Karpas-422 (cell line): ENCODE data around the gene LBX2. TPM values are rescaled to one million over a fixed set of nuclear protein-coding genes. Genes with fewer than 3 reads are reported as not detected.

ENCODE experiments used
- DNase-seq: peaks from one replicate; pipeline ENCODE4 v3.0.0-alpha.2; 2015
- H2AFZ ChIP-seq: fragments of 200-600 bp; sonication (generic); 2 replicates; pipeline ENCODE4 v1.6.1; 2014; ENCODE audit warnings: antibody characterized with exemption, low read length, mixed read lengths
- H3K27ac ChIP-seq: fragments of 200-600 bp; sonication (generic); 2 replicates; pipeline ENCODE4 v1.5.1; 2014; ENCODE audit warnings: mild to moderate bottlenecking, low read length, moderate library complexity
- H3K27me3 ChIP-seq: fragments of 200-600 bp; sonication (generic); 2 replicates; pipeline ENCODE4 v1.6.1; 2014; ENCODE audit warnings: low read length, mixed read lengths
- H3K36me3 ChIP-seq: fragments of 200-600 bp; sonication (generic); 2 replicates; pipeline ENCODE4 v1.6.1; 2014; ENCODE audit warnings: low read length, mixed read lengths; ENCODE audit not compliant: insufficient read depth
- H3K4me1 ChIP-seq: fragments of 200-600 bp; sonication (generic); 2 replicates; pipeline ENCODE4 v1.6.1; 2014; ENCODE audit warnings: mild to moderate bottlenecking, low read length, mixed read lengths
- H3K4me2 ChIP-seq: fragments of 200-600 bp; sonication (generic); 2 replicates; pipeline ENCODE4 v1.6.1; 2014; ENCODE audit warnings: low read length, low read depth, mild to moderate bottlenecking; ENCODE audit not compliant: poor library complexity, severe bottlenecking
- H3K4me3 ChIP-seq: fragments of 200-600 bp; sonication (generic); 2 replicates; pipeline ENCODE4 v1.5.1; 2014; ENCODE audit warnings: mild to moderate bottlenecking, antibody characterized with exemption, low read length, mixed read lengths
- H3K79me2 ChIP-seq: fragments of 200-600 bp; sonication (generic); 2 replicates; pipeline ENCODE4 v1.6.1; 2014; ENCODE audit warnings: mild to moderate bottlenecking, low read length, mixed read lengths
- H3K9ac ChIP-seq: fragments of 200-600 bp; sonication (generic); 2 replicates; pipeline ENCODE4 v1.6.0; 2014; ENCODE audit warnings: low read length
- H3K9me2 ChIP-seq: fragments of 200-600 bp; sonication (generic), shearing (Covaris generic); replicated peaks from 2 replicates; pipeline ENCODE4 v1.6.0; 2014; ENCODE audit warnings: mild to moderate bottlenecking, low read length, moderate library complexity; ENCODE audit not compliant: insufficient read depth
- H3K9me3 ChIP-seq: fragments of 300-700, 200-600 bp; sonication (generic); 2 replicates; pipeline ENCODE4 v1.6.1; 2014; ENCODE audit warnings: low read length, mixed read lengths
- H4K20me1 ChIP-seq: fragments of 200-600 bp; sonication (generic); 2 replicates; pipeline ENCODE4 v1.6.1; 2014; ENCODE audit warnings: mild to moderate bottlenecking, antibody characterized with exemption, low read length, low read depth; ENCODE audit not compliant: insufficient read depth
- total RNA-seq: library from RNA; depleted of rRNA; stranded (reverse); fragments of >200 nt; shearing (Covaris generic); gene quantifications from 2 replicates; pipeline ENCODE4 v1.2.3, GENCODE V29; 2014; ENCODE audit warnings: low replicate concordance

LBX2 gene
- total RNA-seq, 1 experiment from 2014 or later: 7.2 TPM

- no peak for DNase-seq
- H2AFZ ChIP-seq: no peak overlapping the region
Measured at GRCh38 chr2:74497777-74498499, 1.5 kb downstream of the LBX2 start.

DNA sequence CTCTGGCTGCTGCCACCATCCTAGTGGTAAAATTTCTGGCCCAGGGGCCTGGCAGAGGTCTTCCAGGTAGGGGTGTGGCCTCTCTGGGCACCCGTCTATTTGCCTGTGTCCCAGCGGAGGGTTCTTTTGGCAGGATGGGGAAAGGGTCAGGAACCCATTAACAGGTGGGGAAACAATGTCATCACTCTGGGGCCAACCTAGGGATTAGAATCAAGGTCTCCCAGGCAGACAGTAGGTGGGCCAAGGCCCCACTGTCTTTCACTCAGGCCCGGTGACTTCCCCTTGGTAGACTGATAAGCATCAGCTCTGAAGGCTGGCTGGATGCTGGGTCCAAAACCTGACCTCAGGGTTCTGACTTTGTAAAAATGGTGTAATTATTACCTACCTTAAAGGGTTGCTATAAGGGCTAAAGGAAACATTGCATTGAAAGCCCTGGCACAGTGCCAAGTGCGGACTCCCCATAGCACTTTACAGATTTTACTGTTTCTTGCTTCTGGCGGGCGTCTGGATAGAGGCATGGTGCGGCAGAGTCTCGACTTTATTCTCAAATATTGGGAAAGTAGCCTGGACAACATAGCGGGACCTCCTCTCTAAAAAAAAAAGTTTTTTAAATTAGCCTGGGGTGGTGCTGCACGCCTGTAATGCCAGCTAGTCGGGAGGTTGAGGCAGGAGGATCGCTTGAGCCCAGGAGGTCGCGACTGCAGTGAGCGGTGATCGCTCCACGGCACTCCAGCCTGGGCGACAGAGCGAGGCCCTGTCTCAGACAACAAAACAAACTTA, 2.2 kb downstream of the LBX2 start:
- Histone ChIP-seq H3K27ac (no peak overlapping the region), H2AFZ (no peak overlapping the region), H3K4me1 (peaks cover 12% of the 10 kb centered on the region), H3K9me2 (no peaks in the 10 kb centered on the region), H4K20me1 (no peaks in the 10 kb centered on the region), H3K9ac (no peak overlapping the region), H3K36me3 (peaks cover 12% of the 10 kb centered on the region; the same call in 1 of the 2 replicates), H3K4me2 (no peak overlapping the region), H3K9me3 (no peaks in the 10 kb centered on the region), H3K27me3 (no peaks in the 10 kb centered on the region), H3K79me2 (peaks cover 5% of the 10 kb centered on the region), H3K4me3 (no peak overlapping the region)
- DNase-seq: no peak

More at GRCh38 chr2:74497777-74498499, 1.5 kb downstream of the LBX2 start:
- peaks cover 19% of the 10 kb centered on the region for H3K4me1 ChIP-seq
- H3K79me2 ChIP-seq: peaks cover 11% of the 10 kb centered on the region
- no peaks in the 10 kb centered on the region for H4K20me1 ChIP-seq
- peaks cover 11% of the 10 kb centered on the region; the same call in 1 of the 2 replicates for H3K36me3 ChIP-seq
- no peak overlapping the region for H3K4me3 ChIP-seq
- no peaks in the 10 kb centered on the region for H3K9me3 ChIP-seq
- no peak overlapping the region for H3K9ac ChIP-seq
- no peaks in the 10 kb centered on the region for H3K27me3 ChIP-seq
- H3K9me2 ChIP-seq: no peaks in the 10 kb centered on the region
- H3K4me2 ChIP-seq: no peak overlapping the region
- no peak overlapping the region for H3K27ac ChIP-seq

DNA sequence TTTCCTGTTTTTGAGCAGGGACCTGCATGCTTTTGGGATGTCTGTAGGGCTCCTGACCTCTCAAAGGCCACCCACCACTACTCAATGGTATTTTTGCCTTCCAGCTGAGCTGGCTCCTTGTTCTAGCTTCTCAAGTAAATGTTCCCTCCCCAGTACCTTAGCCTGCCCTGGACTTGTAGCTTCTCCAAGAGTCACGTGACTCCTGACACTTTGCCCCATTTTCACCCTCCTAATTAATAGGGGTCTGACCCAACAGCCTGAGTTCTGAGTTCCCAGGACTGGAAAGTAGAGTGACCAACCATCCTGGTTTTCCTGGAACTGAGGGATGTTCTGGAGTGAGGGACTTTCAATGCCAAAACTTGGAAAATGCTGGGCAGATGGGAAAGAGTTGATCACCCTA, 4.0 kb downstream of the LBX2 start:
- no peak overlapping the region for H3K9ac ChIP-seq
- H3K9me3 ChIP-seq: no peaks in the 10 kb centered on the region
- H3K36me3 ChIP-seq: peaks cover 22% of the 10 kb centered on the region; the same call in 1 of the 2 replicates
- no peaks in the 10 kb centered on the region for H3K79me2 ChIP-seq
- no peaks in the 10 kb centered on the region for H3K9me2 ChIP-seq
- no peaks in the 10 kb centered on the region for H3K27me3 ChIP-seq
- no peak overlapping the region for H2AFZ ChIP-seq
- H3K27ac ChIP-seq: no peak overlapping the region
- no peak overlapping the region for H3K4me3 ChIP-seq
- no peak overlapping the region for H3K4me2 ChIP-seq
- no peaks in the 10 kb centered on the region for H4K20me1 ChIP-seq
- no peaks in the 10 kb centered on the region for H3K4me1 ChIP-seq
- DNase-seq: no peak

GRCh38 chr2:74493546-74493945, 5.9 kb downstream of the LBX2 start:
- Histone ChIP-seq H3K9me2 (no peaks in the 10 kb centered on the region), H3K4me2 (no peak overlapping the region), H3K9me3 (no peaks in the 10 kb centered on the region), H3K4me3 (no peak overlapping the region), H3K79me2 (no peaks in the 10 kb centered on the region), H3K9ac (no peak overlapping the region), H3K27ac (no peak overlapping the region), H3K27me3 (no peaks in the 10 kb centered on the region), H3K36me3 (peaks cover 22% of the 10 kb centered on the region; the same call in 1 of the 2 replicates), H3K4me1 (no peaks in the 10 kb centered on the region), H2AFZ (no peak overlapping the region), H4K20me1 (no peaks in the 10 kb centered on the region)
- no peak for DNase-seq

DNA sequence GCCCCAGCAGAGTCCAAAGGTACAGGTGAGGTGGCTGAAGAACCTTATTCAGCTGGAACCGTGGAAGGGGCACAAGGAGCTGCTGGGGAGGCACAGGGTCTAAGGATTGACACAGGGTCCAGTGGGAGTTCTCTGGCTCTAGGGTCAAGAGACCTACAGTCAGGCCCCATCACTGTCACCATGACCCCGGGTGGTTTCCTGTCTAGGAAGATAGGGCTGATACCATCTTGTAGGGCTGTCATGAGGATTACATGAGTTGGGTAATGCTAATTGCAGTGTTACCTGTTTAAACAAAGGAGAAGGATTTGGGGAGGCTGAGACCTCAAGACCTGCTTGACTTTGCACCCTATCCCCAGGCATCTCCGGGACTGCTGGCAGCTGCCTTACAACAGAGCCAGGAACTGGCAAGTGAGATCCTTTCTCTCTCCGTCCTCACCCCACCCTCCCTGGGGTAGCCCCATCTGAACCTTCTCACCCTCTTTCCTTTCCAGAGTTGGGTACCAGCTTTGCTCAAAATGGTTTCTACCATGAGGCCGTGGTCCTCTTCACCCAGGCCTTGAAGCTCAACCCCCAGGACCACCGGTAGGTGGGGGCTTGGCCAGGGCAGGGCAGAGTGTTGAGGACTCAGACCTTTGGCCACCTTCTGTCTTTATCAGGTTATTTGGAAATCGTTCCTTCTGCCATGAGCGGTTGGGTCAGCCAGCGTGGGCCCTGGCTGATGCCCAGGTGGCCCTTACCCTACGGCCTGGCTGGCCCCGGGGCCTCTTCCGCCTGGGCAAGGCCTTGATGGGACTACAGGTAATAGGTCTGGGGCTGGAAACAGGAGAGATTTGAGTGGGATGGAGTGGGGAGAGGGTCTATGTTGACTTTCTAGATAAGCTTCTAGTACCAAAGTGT, 7.5 kb downstream of the LBX2 start:
- H3K79me2 ChIP-seq: peaks cover 4% of the 10 kb centered on the region; the same call in 1 of the 2 replicates
- no peak overlapping the region for H3K4me2 ChIP-seq
- no peaks in the 10 kb centered on the region for H3K9me3 ChIP-seq
- H3K9ac ChIP-seq: no peak overlapping the region
- DNase-seq: no peak
- no peaks in the 10 kb centered on the region for H3K27me3 ChIP-seq
- no peak overlapping the region for H3K4me3 ChIP-seq
- no peak overlapping the region for H3K27ac ChIP-seq
- no peak overlapping the region for H2AFZ ChIP-seq
- H3K36me3 ChIP-seq: peaks cover 25% of the 10 kb centered on the region; the same call in 1 of the 2 replicates
- no peaks in the 10 kb centered on the region for H3K9me2 ChIP-seq
- no peaks in the 10 kb centered on the region for H3K4me1 ChIP-seq
- H4K20me1 ChIP-seq: no peaks in the 10 kb centered on the region

DNA sequence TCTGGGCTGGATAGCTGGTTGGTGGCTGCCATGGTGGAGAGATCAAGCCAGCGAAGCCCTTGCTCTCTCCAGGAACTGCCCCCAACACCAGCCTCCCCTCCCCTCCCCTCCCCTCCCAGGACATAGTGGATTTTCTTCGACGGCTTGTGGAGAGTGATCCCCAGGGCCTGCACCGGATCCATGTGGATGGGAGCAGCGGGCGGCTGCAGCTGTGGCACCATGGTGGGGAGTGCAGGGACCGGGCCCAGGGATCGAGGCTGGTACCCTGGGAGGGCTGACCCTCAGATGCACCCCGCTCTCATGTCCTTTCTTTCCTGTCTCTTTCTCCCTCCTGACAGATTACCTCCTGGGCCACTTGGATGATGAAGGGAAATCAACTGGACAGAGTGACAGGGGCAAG, 9.5 kb downstream of the LBX2 start:
- Histone ChIP-seq H3K4me2 (no peak overlapping the region), H3K27ac (no peak overlapping the region), H4K20me1 (no peaks in the 10 kb centered on the region), H3K36me3 (peaks cover 25% of the 10 kb centered on the region; the same call in 1 of the 2 replicates), H3K4me3 (no peak overlapping the region), H3K27me3 (no peaks in the 10 kb centered on the region), H3K79me2 (peaks cover 11% of the 10 kb centered on the region; the same call in 1 of the 2 replicates), H3K9me3 (no peaks in the 10 kb centered on the region), H3K9ac (no peak overlapping the region), H2AFZ (no peak overlapping the region), H3K4me1 (no peaks in the 10 kb centered on the region), H3K9me2 (no peaks in the 10 kb centered on the region)
- no peak for DNase-seq

DNA sequence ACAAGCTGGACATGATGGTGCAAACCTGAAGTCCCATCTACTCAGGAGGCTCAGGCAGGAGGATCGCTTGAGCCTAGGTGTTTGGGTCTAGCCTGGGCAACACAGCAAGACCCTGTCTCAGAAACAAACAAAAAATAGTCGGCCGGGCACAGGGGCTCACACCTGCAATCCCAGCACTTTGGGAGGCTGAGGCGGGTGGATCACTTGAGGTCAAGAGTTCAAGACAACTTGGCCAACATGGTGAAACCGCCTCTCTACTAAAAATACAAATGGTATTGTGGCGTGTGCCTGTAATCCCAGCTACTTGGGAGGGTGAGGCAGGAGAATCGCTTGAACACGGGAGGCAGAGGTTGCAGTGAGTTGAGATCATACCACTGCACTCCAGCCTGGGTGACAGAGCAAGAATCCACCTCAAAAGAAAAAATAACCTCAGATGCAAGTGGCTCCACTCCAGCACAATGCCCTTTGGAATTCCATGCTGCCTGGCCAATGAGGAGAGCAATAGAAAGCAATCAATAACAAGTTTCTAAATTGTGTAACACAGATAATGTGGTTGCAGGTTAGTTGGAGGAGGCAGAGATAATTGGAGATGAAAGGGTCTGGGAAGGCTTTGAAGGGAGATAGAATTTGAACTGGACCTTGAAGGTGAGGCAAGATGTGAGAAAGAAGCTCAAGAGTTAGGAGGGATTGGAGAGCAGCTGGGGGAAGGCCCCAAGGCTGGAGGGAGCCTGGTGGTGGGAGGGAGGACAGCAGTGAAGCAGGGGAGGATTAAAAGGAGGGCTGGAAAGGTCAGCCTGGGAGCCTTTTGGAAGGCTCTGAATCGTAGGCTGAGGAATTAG, 10.5 kb downstream of the LBX2 start:
- no peak overlapping the region for H3K9ac ChIP-seq
- no peaks in the 10 kb centered on the region for H3K27me3 ChIP-seq
- no peaks in the 10 kb centered on the region for H4K20me1 ChIP-seq
- H3K9me3 ChIP-seq: no peaks in the 10 kb centered on the region
- H3K36me3 ChIP-seq: peaks cover 21% of the 10 kb centered on the region; the same call in 1 of the 2 replicates
- H3K4me3 ChIP-seq: no peak overlapping the region
- H3K27ac ChIP-seq: no peak overlapping the region
- H3K4me2 ChIP-seq: no peak overlapping the region
- H3K9me2 ChIP-seq: no peaks in the 10 kb centered on the region
- peaks cover 4% of the 10 kb centered on the region for H3K4me1 ChIP-seq
- peaks cover 20% of the 10 kb centered on the region for H3K79me2 ChIP-seq
- H2AFZ ChIP-seq: no peak overlapping the region
- no peak for DNase-seq
